ENCODE results near the gene ALLC.
"Not testable (repeated sequence)": the region's sequence is repeated elsewhere in the genome, so short reads cannot be mapped to it uniquely, and the experiment has no call there.

ALLC gene

GRCh38 chr2:3618367-3618766 lies 39.6 kb upstream of the ALLC start:
- Histone ChIP-seq H4K8ac (ENCODE audit: low read length) (no peak overlapping the region), H3K4me2 (ENCODE audit: low read length, poor library complexity, severe bottlenecking) (no peak overlapping the region), H2AFZ (ENCODE audit: low read depth, low read length) (no peak overlapping the region), H3K4ac (ENCODE audit: low read depth in 1 of 2, low read length in 2 of 2) (no peak overlapping the region), H3K79me1 (replicated peaks; ENCODE audit: low read length, poor library complexity, severe bottlenecking) (no peaks in the 10 kb centered on the region), H2BK5ac (ENCODE audit: low read depth, low read length, poor library complexity, severe bottlenecking) (no peak overlapping the region), H3K4me3 (ENCODE audit: insufficient read depth in 1 of 2, low read depth in 1 of 2, low read length in 2 of 2) (no peak overlapping the region), H3K27me3 (ENCODE audit: control insufficient read depth in 1 of 2, insufficient read depth in 1 of 2, low read length in 2 of 2) (no peaks in the 10 kb centered on the region), H3K36me3 (ENCODE audit: control insufficient read depth in 1 of 2, insufficient read depth in 2 of 2, low read depth in 1 of 2, low read length in 2 of 2) (no peaks in the 10 kb centered on the region), H4K91ac (ENCODE audit: low read length) (no peak overlapping the region), H3K14ac (ENCODE audit: low read length in 2 of 2) (no peak overlapping the region), H3K9ac (ENCODE audit: low read length) (no peak overlapping the region), H3K4me1 (ENCODE audit: control insufficient read depth, insufficient read depth, low read depth, low read length) (no peaks in the 10 kb centered on the region), H2AK5ac (ENCODE audit: low read length, severe bottlenecking) (no peak overlapping the region), H2BK120ac (ENCODE audit: low read depth, low read length) (no peak overlapping the region), H3K23ac (ENCODE audit: low read length in 2 of 2) (no peak overlapping the region), H2BK15ac (ENCODE audit: low read depth, poor library complexity, severe bottlenecking) (no peak overlapping the region), H3K9me3 (ENCODE audit: control insufficient read depth, low read length) (peaks cover 5% of the 10 kb centered on the region), H2BK12ac (ENCODE audit: low read length in 2 of 2) (no peak overlapping the region), H3K27ac (ENCODE audit: low read length, poor library complexity, severe bottlenecking) (no peak overlapping the region), H3K18ac (ENCODE audit: low read depth in 1 of 2, low read length in 2 of 2) (no peak overlapping the region)
- DNase-seq, result no peak

DNA sequence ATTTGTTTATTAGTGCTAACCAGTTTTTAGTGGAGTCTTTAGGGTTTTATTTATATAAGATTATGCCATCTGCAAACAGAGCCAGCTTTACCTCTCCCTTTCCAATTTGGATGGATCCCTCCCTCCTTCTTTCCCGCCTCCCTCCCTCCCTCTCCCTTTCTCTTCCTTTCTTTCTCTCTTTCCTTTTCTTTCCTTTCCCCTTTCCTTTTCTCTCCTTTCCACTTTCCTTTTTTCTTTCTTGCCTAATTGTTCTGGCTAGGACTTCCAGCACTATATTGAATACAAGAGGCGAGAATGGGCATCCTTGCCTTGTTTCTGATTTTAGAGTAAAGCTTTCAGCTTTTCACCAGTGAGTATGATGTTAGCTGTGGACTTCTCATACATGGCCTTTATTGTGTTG lies 39.0 kb upstream of the ALLC start:
- H3K9ac ChIP-seq (ENCODE audit: low read length), result no peak overlapping the region
- no peaks in the 10 kb centered on the region for H3K79me1 ChIP-seq (replicated peaks; ENCODE audit: low read length, poor library complexity, severe bottlenecking)
- no peak overlapping the region for H2BK12ac ChIP-seq (ENCODE audit: low read length in 2 of 2)
- no peak for DNase-seq
- no peak overlapping the region for H3K18ac ChIP-seq (ENCODE audit: low read depth in 1 of 2, low read length in 2 of 2)
- H3K27me3 ChIP-seq (ENCODE audit: control insufficient read depth in 1 of 2, insufficient read depth in 1 of 2, low read length in 2 of 2), result peaks cover 0 to 1% of the 10 kb centered on the region in 2 experiments
- H3K9me3 ChIP-seq (ENCODE audit: control insufficient read depth, low read length), result peaks cover 5% of the 10 kb centered on the region
- no peak overlapping the region for H3K27ac ChIP-seq (ENCODE audit: low read length, poor library complexity, severe bottlenecking)
- H3K36me3 ChIP-seq (ENCODE audit: control insufficient read depth in 1 of 2, insufficient read depth in 2 of 2, low read depth in 1 of 2, low read length in 2 of 2), result no peaks in the 10 kb centered on the region
- no peak overlapping the region for H2AFZ ChIP-seq (ENCODE audit: low read depth, low read length)
- no peaks in the 10 kb centered on the region for H3K4me1 ChIP-seq (ENCODE audit: control insufficient read depth, insufficient read depth, low read depth, low read length)
- 79% methylated on average over 2 of the region's 2 CpGs for WGBS
- H2BK15ac ChIP-seq (ENCODE audit: low read depth, poor library complexity, severe bottlenecking), result no peak overlapping the region
- H4K8ac ChIP-seq (ENCODE audit: low read length), result no peak overlapping the region
- no peak overlapping the region for H3K23ac ChIP-seq (ENCODE audit: low read length in 2 of 2)
- H2AK5ac ChIP-seq (ENCODE audit: low read length, severe bottlenecking), result no peak overlapping the region
- no peak overlapping the region for H3K4me2 ChIP-seq (ENCODE audit: low read length, poor library complexity, severe bottlenecking)
- no peak overlapping the region for H3K4me3 ChIP-seq (ENCODE audit: insufficient read depth in 1 of 2, low read depth in 1 of 2, low read length in 2 of 2)
- H3K14ac ChIP-seq (ENCODE audit: low read length in 2 of 2), result no peak overlapping the region
- H4K91ac ChIP-seq (ENCODE audit: low read length), result no peak overlapping the region
- H2BK120ac ChIP-seq (ENCODE audit: low read depth, low read length), result no peak overlapping the region
- H2BK5ac ChIP-seq (ENCODE audit: low read depth, low read length, poor library complexity, severe bottlenecking), result no peak overlapping the region
- no peak overlapping the region for H3K4ac ChIP-seq (ENCODE audit: low read depth in 1 of 2, low read length in 2 of 2)

DNA sequence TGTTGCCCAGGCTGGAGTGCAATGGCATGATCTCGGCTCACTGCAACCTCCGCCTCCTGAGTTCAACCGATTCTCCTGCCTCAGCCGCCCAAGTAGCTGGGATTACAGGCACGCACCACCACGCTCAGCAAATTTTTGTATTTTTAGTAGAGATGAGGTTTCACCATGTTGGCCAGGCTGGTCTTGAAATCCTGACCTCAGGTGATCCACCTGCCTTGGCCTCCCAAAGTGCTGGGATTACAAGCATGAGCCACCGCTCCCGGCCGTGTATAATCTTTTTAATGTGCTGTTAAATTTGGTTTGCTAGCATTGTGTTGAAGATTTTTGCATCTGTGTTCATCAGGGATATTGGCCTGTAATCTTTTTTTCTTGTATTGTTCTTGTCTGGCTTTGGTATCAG lies 38.3 kb upstream of the ALLC start:
- not testable (repeated sequence) for H4K91ac ChIP-seq (ENCODE audit: low read length); H4K8ac ChIP-seq (ENCODE audit: low read length); H2AK5ac ChIP-seq (ENCODE audit: low read length, severe bottlenecking); H2AFZ ChIP-seq (ENCODE audit: low read depth, low read length); H2BK120ac ChIP-seq (ENCODE audit: low read depth, low read length); H3K18ac ChIP-seq (ENCODE audit: low read depth in 1 of 2, low read length in 2 of 2); H3K4ac ChIP-seq (ENCODE audit: low read depth in 1 of 2, low read length in 2 of 2); H3K4me2 ChIP-seq (ENCODE audit: low read length, poor library complexity, severe bottlenecking); DNase-seq; H3K14ac ChIP-seq (ENCODE audit: low read length in 2 of 2); H3K27me3 ChIP-seq (ENCODE audit: control insufficient read depth in 1 of 2, insufficient read depth in 1 of 2, low read length in 2 of 2); H3K79me1 ChIP-seq (replicated peaks; ENCODE audit: low read length, poor library complexity, severe bottlenecking); H3K9me3 ChIP-seq (ENCODE audit: control insufficient read depth, low read length); H2BK15ac ChIP-seq (ENCODE audit: low read depth, poor library complexity, severe bottlenecking); H2BK12ac ChIP-seq (ENCODE audit: low read length in 2 of 2); H3K23ac ChIP-seq (ENCODE audit: low read length in 2 of 2); H3K27ac ChIP-seq (ENCODE audit: low read length, poor library complexity, severe bottlenecking); H3K9ac ChIP-seq (ENCODE audit: low read length); H3K4me1 ChIP-seq (ENCODE audit: control insufficient read depth, insufficient read depth, low read depth, low read length); H3K36me3 ChIP-seq (ENCODE audit: control insufficient read depth in 1 of 2, insufficient read depth in 2 of 2, low read depth in 1 of 2, low read length in 2 of 2); H3K4me3 ChIP-seq (ENCODE audit: insufficient read depth in 1 of 2, low read depth in 1 of 2, low read length in 2 of 2); H2BK5ac ChIP-seq (ENCODE audit: low read depth, low read length, poor library complexity, severe bottlenecking)
- WGBS, result 94% methylated on average over 9 of the region's 9 CpGs

GRCh38 chr2:3620834-3621233 lies 37.2 kb upstream of the ALLC start:
- Histone ChIP-seq H3K4ac (ENCODE audit: low read depth in 1 of 2, low read length in 2 of 2) (no peak overlapping the region), H3K18ac (ENCODE audit: low read depth in 1 of 2, low read length in 2 of 2) (no peak overlapping the region), H2AFZ (ENCODE audit: low read depth, low read length) (no peak overlapping the region), H3K27me3 (ENCODE audit: control insufficient read depth in 1 of 2, insufficient read depth in 1 of 2, low read length in 2 of 2) (peaks cover 0 to 3% of the 10 kb centered on the region in 2 experiments), H3K23ac (ENCODE audit: low read length in 2 of 2) (no peak overlapping the region), H3K79me1 (replicated peaks; ENCODE audit: low read length, poor library complexity, severe bottlenecking) (no peaks in the 10 kb centered on the region), H2BK12ac (ENCODE audit: low read length in 2 of 2) (no peak overlapping the region), H4K8ac (ENCODE audit: low read length) (no peak overlapping the region), H3K9me3 (ENCODE audit: control insufficient read depth, low read length) (peaks cover 5% of the 10 kb centered on the region), H3K36me3 (ENCODE audit: control insufficient read depth in 1 of 2, insufficient read depth in 2 of 2, low read depth in 1 of 2, low read length in 2 of 2) (no peaks in the 10 kb centered on the region), H3K9ac (ENCODE audit: low read length) (no peak overlapping the region), H2BK120ac (ENCODE audit: low read depth, low read length) (no peak overlapping the region), H3K4me2 (ENCODE audit: low read length, poor library complexity, severe bottlenecking) (no peak overlapping the region), H4K91ac (ENCODE audit: low read length) (no peak overlapping the region), H3K4me3 (ENCODE audit: insufficient read depth in 1 of 2, low read depth in 1 of 2, low read length in 2 of 2) (no peak overlapping the region), H2AK5ac (ENCODE audit: low read length, severe bottlenecking) (no peak overlapping the region), H2BK5ac (ENCODE audit: low read depth, low read length, poor library complexity, severe bottlenecking) (no peak overlapping the region), H3K27ac (ENCODE audit: low read length, poor library complexity, severe bottlenecking) (no peak overlapping the region), H2BK15ac (ENCODE audit: low read depth, poor library complexity, severe bottlenecking) (no peak overlapping the region), H3K14ac (ENCODE audit: low read length in 2 of 2) (no peak overlapping the region), H3K4me1 (ENCODE audit: control insufficient read depth, insufficient read depth, low read depth, low read length) (peaks cover 2% of the 10 kb centered on the region)
- DNase-seq, result peak; percentile 64
- 73% methylated on average over 5 of the region's 5 CpGs for WGBS
